ENCODE data around the gene HOOK2.

DNA sequence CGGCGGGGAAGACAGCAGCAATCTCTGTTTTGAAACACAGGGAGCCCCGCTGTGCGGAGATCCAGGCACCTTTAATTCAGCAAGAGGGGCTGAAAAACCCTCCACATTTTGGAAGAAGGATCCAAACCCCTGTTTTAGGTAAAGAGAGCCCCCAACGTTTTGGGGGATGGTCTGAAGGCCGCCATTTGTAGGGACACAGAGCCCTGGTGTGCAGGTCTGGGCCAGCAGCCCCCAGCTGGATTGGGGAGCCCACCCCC lies 3.5 kb upstream of the HOOK2 start:
- TF ChIP-seq POLR2A (IDR thresholded peaks at IDR 0.05), result no peak
- TF ChIP-seq, protein P1, sequence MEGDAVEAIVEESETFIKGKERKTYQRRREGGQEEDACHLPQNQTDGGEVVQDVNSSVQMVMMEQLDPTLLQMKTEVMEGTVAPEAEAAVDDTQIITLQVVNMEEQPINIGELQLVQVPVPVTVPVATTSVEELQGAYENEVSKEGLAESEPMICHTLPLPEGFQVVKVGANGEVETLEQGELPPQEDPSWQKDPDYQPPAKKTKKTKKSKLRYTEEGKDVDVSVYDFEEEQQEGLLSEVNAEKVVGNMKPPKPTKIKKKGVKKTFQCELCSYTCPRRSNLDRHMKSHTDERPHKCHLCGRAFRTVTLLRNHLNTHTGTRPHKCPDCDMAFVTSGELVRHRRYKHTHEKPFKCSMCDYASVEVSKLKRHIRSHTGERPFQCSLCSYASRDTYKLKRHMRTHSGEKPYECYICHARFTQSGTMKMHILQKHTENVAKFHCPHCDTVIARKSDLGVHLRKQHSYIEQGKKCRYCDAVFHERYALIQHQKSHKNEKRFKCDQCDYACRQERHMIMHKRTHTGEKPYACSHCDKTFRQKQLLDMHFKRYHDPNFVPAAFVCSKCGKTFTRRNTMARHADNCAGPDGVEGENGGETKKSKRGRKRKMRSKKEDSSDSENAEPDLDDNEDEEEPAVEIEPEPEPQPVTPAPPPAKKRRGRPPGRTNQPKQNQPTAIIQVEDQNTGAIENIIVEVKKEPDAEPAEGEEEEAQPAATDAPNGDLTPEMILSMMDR (IDR thresholded peaks at IDR 0.05), result no peak

Data from lower leg skin (tissue), 3 donors.